NCI-H345 treated with DMSO at 0.1 percent for 48 hours (cell line): ENCODE measurements around the gene WNT7A.

Experiments
- DNase-seq: peaks from one replicate; lab custom pipeline; 2025; ENCODE audit not compliant: unreplicated experiment; lab: John Stamatoyannopoulos, UW

The WNT7A gene

DNA sequence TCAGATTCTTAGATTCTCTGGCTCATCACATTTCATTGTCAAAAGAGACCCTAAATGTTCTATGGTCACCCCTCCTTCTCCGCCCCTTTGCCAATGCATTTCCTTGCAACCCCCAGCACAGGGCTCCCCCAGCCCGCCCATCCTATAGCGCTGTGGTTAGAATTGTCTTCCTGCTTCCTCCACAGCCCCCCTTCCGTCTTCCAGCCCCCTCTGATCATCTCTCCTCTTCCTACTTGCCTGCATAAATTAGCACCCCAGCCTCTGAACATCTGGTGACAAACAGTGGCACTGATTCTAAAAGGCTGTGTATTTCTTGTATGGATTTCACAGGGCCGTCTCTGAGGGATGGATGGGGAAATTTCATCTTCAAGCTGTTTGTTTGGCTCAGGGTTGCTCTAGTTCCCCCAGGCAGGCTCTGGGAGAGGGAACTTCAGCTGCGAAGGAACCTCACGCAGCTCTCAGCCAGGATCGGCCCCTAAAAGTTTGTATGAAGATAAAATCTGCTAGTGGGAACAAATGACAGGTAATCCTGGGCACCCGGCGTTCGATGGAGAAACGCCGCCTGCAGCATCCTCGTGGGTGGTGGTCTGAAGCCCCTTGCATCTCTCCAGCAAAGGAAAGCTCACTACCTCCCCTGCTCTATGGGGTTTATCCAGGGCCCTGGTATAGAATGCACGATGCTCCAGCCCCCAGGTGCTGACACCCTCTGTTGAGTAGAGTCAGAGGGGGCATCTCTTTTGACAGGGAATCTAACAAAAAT lies 83.0 kb downstream of the WNT7A start:
- DNase-seq: no peak

DNA sequence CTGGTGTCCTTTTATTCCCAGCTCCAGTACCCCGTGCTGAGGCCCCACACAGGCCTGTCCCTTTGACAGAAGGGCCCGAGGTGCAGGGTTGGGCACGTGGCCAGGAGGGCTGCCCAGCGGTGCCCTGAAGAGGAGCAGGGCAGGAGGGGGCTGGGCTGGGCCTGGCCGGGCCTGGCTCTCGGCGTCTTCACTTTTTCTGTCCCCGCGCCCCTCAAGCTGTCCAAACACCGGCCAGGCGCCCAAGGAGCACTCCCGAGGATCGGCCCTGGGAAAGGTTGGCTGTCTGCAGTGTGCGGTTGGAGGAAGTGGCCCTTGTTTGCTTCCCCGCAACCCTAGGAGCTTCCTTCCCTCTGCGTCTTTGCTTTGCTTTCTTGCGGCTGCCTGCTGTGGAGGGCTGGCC lies 84.1 kb downstream of the WNT7A start:
- DNase-seq: no peak

DNA sequence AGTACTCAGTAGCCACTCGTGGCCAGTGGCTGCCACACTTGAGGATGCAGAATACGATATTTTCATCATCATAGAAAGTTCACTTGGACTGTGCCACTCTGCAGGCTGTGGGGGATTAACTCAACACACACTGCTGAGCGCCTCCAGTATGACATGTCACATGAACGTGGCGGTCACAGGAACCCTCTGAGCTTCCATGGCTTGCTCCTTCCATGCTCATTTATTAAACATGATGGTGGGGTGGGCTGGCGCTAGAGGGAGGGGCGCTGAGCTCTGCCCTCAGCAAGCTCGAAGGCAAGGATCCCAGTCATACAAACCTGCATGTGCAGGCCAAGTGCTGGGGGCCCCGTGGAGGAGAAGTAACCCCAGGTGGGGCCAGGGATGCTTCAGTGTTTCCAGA lies 85.5 kb downstream of the WNT7A start:
- no peak for DNase-seq

DNA sequence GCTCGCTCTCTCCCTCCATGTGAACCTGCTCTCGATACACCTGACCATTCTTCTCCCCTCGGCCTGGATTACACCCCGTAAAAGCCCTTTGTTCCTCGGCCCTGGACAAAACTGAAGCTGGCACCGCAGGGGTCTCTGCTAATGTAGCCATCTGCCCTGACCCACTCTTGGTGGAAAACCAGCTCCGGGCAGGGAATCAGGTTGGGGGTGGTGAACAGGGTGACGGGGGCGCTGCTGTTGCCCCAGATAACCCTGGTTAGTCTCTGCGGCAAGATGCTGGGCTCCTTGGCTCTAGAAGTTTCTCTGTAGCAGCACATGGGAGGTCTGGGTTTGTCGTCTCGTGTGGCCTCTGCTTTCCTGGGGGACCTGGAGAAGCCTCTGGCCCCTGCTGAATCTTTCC lies 86.4 kb downstream of the WNT7A start:
- DNase-seq: no peak

DNA sequence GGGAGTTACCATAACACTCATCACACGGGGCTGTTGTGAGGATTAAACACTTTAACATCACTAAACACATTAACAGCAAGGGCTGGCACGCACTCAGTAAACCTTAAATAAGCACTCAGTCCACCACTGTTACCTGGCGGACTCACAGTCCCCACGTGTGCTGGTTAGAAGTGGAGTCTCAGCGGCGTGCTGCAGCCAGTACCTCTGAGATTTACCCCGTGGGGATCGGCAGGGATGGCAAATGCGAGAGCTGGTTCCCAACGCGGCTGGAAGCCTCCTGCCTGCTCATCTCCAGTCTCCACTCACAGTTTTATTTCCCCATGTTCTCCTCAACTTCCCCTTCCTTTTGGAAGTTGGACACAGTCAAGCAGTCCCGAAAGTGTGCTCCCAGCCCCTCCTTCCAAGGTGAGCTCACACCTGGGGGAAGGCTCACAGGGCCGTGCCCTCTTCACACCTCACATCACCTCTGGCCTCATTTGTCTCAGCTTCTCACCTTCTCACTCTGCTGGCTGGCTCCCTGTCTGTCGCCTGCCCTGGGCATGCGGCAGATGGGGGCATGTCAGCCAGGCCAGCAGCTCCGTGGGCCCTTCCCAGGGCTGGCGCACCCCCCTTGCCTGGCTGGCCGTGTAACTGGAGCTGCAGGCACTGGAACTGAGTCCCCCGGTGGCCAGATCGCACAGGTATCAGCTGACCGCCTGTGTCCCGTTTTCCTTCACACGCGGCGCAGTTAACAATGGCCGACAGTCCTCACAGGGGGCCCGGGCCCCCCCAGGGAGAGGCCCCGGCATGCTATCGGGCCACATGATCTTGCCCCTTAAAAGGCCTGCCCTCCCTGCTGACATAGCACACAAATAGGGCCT lies 87.1 kb downstream of the WNT7A start:
- DNase-seq: no peak

DNA sequence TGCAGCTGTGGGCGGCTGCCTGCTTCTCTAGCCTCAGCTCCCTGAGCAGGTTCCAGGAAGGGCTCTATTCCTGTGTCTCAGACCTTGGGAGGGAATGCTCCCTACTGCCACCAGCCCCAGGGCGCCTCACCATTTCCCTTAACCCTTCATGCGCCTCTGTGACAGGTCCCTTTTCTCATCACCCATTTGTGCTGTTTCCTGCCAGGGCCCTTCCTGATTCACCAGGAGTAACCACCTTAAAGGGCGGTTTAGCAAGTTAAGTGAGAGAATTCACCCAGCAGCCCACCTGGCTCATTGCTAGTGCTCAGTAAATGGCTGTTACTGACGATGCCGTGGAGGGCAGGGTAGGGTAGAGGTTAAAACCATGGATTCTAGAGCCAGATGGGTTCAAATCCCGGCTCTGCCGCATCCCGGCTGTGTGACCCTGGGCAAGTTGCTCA lies 87.8 kb downstream of the WNT7A start:
- DNase-seq: no peak

DNA sequence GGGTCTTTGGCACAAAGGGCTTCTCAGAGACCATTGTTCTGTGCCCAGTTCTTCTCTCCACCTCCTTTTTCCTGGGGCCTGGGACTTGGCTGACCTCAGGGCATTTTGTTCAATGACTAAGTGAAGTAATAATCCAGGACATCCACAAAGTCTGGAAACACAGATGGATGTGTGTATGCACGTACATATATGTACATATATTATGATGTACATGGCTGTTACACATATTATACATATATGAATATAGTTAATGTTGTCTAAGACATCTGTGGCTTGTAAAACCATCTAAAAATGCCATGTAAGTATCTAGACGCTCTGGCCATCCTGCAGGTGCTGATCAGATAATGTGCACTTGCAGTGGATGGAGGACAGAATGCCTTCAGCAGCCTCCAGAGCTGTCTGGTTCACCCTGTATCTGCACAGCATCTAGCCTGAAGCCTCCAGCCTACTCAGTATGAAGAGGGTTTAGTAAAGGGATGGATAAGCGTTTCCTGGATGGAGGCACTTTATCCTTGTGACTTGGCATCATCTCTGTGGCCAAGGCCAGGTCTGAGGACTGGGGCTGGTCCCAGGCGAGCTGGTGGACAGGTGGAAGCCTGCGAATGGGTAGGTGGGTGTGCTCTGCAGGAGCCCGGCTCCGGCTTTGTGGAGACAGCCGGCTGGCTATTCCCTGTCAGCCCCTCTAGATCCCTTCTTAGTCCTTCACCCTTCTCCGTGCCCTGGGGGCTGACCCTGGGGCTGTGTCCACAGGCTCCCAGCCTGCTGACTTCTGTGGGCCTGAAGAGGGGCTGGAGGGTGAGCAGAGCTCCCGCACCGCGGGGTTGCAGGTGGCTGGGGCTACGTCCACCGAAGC lies 88.4 kb downstream of the WNT7A start:
- DNase-seq: no peak

DNA sequence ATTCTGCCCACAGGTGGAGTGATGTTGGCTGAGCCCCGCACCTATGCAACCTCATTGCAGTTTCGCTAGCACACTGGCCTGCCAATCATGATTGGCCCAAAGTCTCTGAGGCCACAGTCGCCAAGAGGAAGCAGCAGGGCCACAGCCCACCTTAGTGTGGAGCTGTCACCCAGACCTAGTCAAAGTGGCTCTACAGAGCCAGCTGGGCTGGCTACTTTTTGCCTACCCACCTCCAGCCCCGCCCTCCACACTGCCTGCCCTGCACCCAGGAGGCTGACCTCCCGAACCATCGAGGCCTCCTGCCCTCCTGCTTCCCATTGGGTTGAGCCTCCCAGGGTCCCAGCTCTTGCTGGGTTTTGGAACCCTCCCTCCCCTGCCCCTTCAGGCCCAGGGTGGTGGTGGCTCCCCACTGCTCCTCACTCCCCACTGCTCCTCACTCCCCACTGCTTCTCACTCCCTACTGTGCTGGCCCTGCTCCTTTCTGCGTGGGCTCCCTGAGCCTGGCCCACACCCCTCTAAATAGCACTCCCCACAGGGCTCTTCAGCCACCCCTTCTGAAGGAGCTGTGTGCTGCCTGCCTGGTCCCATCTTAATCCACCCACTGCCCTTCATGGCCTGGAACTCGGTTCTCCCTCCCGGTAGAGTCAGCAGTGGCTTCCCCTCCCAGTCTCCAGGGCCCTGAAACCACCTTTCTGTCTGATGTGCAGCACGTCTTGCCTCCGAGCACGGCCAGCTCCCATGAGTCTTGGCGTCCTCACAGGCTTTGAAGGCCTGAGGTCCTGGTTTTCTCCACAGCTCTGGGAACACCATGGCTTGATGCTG lies 89.3 kb downstream of the WNT7A start:
- DNase-seq: no peak

DNA sequence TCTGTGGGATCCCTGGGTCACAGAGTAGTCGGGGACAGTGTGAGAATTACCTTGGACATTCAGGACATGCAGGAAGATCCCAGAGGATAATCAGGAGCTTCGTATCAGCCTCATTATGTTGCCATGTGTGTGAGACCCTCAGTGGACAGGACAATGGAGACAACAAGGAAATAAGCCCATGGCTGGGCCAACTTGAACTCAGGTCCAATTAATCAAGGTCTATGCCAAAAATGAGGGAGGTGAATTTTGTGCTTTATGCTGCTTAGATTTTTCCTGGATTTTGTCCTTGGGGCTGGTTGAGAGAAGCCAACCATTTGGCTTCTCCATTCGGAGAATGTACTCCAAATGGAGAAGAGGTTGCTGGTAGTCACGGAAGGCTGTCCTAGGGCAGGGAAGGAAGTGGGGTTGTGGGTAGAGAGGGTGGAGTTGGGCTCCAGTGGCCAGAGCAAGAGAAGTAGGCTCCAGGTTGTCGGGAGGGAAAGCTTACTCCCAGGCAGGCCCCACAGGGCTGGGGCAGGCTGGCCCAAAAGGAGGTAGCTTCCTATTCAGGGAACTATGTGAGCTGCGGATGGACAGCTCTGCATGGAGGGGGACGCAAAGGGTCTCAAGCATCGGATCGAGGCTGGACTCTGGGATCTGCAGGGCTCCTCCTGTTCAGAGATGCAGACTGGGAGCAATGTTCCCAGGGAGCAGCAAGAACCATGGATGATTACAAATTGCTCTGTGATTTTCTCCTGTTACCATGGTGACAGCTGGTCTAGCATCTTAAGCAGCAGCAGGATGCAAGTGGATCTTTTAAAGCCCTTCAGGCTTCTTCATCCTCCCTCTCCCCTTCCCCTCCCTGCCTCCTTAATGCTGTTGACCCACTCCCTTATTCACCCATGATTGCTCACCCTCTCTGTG lies 91.1 kb downstream of the WNT7A start:
- no peak for DNase-seq

DNA sequence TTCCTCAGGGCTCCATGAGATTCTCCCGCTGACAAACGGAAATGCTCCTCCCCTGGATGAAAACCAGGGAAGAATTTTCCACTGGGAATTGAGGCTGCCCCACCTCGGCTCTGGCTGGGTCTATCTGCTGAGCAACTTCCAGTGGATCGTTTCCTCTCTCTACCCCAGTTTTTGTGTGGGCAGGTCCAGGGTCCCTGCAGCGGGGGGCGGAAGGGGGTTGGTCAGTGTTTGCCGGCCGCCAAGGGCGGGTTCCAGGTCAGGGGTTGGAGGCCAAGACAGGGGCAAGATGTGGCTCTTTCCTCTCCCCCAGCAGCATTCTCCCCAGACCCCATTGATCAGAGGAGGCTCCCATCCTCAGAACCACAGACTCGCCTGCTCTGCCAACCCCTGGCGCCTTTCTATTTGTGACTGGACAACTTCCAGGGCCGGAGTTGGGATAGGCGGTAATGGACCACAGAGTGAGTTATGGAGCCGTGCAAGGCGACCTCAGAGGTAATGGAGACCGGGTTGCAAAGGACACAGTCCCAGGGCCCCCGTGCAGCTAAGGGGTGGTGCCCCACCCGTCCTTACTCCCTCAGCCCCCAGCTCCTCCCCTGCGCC lies 92.2 kb downstream of the WNT7A start:
- no peak for DNase-seq

DNA sequence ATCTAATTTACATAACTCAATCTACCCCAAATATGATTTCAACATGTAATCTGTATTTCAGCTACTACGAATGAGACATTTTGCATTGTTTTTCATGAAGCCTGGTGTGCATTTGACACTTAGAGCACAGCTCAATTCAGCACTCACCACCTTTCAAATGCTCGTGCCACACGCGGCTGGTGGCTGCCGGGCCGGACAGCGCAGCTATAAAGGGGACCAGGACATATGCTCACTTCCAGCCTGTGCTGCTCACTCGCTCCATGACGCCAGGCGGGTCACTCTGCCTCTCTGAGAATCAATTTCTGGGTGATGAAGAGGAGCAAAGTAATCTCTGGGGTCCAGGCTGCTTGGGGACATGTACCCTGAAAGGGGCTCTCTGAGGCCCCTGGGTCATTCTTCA lies 93.1 kb downstream of the WNT7A start:
- no peak for DNase-seq

DNA sequence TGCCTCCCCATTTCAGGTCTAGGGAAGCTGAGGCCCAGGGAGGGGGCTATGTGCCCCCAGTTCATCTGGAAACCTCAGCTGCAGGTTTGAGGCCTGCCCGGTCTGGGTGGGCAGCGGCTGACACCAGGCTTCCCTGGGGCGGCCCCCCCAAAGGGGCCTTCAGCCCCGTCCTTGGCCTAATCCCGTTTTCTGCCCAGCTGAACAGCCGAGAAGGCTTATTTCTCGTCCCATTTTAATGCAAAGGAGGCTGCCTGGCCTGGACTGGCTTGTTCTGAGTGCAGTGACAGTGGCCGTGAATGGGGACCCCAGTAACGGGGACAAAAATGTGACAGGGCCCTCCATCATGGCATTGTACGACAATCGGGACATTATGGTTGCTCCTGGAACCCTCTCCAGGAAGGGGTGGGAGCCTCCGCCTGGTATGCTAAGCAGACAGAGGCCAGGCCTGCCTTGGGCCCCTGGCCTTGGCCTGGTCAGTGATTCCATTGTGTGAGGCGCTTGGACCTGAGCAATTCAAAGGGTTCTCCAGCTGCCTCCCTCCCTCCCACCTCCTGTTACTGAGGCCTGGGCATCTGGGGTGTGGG lies 93.9 kb downstream of the WNT7A start:
- DNase-seq: no peak

DNA sequence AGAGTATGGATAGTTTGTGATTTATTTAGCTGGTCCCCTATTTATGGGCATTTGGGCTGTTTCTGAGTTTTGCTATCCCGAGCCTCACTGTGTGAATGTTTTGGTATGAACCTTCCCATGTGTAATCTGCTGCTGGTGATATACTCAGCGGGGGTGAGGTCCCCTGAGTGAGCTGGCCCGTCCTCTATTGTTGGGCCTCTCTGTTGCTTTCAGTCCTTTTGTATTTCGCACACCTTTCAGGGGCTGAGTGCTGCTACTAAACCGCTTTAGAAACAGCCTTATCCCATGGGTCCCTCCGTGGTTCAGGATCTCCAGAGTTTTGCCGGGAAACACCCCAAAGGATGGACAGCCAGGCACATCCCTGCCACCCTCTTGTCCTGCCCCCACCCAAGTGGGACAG lies 94.5 kb downstream of the WNT7A start:
- DNase-seq: no peak

DNA sequence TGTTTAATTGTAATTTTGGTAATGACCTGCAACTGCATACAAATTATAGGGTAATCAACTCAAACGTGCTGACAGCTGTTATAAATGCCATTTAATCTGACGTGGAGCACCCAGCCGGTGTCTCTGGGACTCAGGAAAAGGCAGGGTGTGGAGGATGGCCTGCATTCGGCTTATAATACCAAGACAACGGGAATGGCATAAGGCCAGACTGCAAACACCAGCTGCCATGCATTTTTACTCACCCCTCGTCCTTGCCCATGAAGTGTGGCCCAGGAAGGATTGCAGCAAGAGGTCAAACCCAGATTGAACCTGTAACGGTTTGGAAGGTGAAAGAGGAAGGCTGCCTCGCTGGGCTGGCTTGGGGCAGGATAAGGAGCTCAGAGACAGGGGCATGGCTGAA lies 96.4 kb downstream of the WNT7A start:
- no peak for DNase-seq

DNA sequence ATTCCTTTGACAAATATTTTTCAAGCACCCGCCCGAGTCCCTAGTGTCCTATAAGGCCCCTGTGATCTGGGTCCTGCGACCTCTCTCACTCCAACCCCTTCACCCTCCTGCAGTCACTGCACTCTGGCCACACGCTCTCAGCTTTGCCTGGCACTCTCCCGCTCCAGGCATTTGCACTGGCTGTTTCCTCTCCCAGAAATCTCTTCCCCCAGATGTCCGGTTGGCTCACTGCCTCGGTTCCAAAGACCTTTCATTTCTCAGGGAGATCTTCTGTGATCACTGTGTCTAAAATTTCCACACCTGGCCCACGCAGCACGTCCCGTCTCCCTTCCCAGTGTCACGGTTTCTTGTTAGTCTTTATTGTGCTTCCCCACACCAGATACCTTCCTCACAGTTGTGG lies 97.4 kb downstream of the WNT7A start:
- no peak for DNase-seq

DNA sequence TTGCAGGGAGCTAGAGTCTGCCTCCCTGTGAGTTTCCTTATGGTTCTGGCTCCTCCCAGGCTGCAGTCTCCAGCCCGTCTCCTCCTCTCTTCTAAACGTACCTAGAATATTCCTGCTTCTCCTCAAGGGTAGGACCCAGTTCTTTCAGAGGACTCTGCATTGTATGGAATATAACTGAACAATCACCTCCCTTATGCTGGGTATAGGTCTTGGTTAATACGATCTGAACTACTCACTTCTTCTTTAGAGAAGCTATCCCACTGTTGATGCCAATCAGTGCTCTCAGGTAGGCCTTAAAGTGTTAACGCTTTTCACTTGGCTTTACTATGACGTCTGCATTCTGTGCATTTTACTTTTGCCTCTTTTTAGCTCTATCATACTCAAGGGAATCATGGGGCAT lies 98.5 kb downstream of the WNT7A start:
- DNase-seq: no peak

DNA sequence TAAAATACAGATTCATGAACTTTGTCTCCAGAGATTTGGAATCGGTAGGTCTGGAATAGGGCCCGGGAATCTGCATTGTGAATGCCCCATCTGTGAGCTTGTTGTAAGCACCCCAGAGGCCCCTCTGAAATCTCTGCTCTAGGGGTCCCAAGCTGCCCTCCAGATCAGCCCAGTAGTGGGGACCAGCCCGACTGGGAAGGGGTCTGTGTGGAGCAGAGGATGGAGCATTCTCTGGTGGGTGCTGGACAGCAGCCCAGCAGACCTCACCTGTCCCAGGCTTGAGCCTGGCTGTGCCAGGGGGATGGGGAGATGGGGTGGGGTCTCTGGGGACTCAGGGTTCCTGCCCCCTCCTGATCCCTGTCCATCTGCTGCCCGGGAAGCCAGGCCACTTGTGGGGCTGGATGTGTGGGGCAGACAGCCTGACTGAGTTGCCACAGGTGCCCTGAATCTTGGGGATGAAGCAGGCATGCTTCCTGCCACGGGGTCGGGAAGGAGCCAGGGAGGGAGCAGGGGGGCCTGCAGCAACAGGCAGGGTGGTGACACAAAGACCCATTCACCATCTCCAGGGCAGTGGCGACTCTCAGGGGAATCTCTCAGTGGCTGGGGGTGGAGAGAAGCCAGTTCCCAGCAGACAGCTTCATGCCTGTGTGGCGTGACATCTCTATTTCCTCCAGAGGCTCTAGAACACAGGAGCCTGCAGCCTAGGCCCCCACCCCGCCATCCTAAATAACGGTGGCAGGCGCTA lies 99.3 kb downstream of the WNT7A start:
- DNase-seq: no peak
